HG03571 (cell line): ENCODE results near the gene LIFR.
A peak's percentile ranks its signal among the peaks of the same experiment; 100 is the strongest.

Experiments used
- ATAC-seq: cut with Tn5 transposase; IDR thresholded peaks from one replicate; pipeline ENCODE4 v1.9.1; 2021; ENCODE audit not compliant: unreplicated experiment

Gene LIFR

DNA sequence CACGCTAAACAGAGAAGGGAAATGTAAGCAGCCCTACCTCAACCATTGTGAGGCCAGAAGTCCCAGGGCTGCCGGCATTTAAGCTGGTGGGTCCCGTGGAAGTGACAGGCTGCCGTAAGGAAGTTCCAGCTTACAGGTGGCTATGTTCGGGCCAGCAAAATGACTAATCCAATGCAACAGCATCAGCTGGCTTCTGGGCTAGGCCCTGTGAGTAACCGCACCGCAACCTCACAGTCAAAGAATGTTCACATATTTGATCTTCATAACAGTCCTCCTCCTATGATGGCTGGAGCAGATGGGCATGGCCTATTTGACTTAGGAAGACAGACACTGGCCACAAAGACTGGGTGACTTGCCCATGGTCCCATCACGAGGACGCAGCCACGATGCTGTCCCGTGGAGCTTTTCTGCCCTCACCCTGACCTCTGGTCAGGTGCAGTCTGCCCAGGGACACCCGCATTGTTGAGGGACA is 88.2 kb downstream of the LIFR start:
- no peak for ATAC-seq

DNA sequence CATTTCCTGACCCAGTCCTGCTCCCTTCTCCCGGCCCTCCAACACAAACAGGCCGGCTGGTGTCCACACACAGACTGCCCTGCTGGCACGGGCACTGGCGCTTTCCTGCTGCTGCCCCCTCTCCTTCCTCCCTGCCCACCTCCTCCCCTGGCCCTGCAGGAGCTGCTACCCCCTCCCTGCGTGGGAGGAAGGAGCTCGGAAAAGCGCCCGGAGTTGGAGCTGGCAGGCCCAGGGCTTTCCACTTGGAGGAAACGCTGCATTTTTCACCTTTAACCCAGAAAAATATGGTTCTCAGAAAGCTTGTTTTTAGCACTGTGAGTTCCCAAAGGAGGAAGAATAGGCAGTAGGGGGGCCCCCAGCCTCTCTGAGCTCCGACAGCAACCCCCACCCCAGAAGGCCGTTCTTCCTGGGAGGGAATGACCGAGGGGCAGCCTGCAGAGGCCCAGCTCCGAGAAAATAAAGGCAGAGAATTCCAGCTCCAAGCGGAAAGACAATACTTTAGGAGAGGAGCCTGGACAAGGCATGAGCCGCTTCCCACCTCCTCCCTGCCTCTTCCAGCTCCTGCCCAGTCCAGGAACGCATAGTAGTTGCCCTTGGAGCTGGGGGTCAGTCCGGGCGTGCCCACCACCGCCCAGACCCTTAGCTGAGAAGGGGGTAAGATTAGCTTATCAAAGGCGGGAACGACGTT is 88.9 kb downstream of the LIFR start:
- no peak for ATAC-seq

DNA sequence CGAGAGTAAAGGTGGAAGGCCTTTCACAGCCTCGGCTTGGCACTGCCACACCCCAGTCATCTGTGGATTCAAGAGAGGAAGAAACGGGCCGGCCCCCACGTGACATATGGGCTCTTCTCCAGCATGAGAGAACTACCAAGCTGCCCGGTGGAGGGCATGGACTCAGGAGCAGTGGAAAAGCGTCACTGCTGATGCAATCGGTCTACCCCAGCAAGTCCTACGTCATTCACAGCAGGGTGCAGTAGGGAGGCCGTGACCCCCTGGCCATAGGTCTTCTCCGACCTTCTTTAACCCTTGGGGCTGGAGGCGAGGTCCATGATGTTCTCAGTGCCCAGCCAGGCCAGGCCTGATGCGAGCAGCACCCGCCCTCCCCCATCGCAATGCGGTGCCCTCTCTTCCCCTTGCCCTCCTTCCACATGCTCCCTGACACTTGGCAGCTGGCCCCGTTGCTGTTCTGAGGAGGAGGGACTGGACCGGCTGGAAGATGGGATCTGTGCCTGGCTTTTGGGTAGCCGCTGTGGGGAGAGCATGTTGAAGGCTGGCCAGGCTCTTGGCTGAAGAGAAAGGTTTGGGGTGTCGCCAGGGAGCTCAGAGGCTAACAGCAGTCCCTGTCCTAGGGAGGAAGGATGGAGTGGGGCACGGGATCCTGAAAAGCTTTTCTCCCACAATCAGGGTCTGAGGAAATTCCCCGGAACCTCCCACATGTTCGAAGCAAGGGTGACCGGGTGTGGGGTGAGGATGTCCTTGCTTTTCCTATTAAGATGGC is 89.8 kb downstream of the LIFR start:
- no peak for ATAC-seq

DNA sequence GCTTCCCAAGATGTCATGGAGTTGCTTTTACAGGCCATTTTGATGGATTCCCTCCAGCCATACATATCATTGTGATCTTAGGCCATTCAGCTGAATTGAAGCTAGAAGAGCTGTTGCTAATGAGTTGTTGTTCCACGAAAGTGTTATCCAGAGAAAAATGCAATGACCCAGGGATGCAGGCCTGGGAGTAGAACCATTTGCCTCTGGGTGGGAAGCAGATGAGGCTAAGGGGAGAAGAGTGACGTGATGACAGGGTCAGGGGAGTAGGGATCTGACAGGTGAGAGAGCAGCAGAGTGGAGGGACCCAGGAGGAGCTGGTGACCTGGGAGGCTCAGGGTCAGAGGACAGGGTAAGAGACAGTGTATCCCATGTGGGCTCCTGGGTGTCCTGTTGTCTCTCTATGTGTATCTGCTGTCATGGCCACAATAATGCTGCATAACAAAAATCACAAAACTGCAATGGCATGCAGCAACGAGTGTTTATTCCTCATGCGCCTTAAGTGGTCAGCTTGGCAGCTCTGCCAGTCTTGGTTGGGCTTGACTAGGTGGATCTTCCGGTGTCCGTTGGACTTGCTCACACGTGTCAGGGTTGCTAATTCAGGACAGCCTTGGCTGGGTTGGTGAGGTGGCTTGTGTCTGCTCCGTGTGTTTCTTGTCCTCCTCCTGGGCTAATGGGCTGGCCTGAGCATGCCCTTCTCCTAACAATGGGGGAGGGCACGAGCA is 90.6 kb downstream of the LIFR start:
- ATAC-seq: no peak

DNA sequence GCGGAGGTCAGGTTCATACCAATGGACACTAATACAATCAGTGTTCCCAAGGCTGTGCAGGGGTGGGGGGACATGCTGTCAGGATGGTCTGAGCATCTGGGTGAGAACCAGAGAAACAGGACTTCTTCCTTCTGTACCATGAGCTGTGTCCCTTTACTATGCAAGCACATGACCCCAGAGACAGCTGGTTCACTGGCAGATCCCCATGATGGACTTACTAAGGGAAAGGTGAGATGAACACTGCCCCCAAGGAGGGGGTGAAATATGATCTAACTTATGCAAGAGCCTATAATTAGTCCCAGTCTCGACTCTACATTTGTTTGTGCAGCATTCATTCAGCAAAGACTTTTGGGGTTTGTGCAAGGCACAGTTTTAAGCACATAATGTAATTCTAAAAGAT is 91.4 kb downstream of the LIFR start:
- no peak for ATAC-seq

DNA sequence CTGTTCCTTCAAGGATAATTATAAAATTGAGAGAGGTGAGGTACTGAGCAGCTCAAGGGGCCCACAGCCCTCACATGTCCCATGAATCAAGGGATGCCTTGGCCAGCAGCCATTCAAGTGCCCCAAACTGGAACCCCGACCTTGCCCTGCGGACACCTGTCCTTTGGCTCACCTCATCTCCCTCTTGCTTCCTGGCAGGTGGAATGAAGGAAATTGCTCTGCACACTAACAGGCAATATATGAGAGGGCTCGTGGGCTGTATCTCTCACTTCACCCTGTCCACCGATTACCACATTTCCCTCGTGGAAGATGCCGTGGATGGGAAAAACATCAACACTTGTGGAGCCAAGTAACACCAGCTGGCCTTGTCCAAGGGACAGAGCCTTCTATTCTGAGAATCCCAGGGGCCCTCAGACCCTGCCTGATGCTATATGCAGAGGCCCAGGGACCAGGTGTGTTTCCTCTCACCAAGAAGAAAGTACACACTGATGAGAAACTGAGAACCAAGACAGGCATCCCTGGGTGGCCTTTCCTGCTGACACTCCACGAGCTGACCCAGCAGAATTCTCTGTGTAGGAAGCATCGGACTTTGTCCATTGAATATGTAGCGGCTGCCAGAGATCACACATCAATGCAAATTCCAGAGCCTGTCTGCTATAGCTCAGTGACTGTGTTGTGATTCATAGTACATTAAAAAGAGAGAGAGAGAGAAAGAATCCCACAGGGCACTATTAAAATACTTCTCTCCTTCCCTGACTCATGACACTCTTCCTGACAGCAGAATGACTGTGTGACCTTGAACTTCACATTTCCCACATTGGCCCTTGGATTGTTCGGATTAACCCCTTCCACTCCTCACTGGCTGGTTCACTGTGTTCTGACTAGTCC is 92.6 kb downstream of the LIFR start:
- ATAC-seq: no peak

DNA sequence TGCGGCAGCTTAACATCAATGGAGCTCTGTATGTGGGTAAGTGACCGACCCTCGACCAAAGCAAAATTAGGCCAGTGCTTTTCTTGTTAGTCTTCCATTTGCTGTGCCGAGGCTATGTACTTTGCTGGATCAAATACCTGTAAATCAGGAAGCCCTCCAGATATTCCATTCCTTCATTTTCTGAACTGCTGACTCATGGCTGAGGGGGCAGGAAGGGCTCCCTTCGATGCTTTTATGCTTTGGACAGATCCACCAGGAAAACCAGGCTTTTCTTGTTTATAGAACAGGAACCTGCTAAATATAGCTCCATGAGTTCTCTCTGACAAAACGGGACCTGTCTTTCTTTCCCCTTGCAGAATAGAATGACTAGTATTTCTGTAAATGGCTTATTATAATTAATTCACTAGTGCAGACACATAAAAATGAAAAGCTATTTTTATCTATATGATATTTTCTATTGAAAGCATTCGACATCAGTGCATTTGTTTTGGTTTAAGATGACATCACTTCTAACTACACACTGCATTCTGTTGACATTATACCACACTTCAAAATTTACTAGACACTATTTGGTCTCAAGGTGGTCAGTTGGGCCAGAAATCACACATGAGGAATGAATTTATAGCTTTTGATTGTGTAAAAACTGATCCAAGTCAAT is 93.3 kb downstream of the LIFR start:
- ATAC-seq: no peak

DNA sequence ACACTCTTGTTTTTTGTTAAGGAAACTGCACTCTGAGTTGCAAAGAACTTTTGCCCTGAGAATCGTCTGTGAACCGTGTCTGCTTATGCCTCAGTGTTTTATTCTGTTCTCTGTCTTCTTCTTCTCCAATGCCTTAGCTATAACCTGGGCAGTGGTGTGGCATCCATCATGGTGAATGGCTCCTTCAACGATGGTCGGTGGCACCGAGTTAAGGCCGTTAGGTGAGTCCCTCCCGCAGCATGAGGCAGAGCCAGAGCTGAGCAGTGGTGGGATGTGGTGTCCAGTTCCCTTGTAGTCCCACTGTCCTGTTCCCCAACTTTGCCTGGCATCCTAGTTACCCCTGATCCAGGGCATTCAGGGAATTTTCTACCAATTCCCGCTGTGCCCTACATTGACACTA is 98.3 kb downstream of the LIFR start:
- no peak for ATAC-seq

DNA sequence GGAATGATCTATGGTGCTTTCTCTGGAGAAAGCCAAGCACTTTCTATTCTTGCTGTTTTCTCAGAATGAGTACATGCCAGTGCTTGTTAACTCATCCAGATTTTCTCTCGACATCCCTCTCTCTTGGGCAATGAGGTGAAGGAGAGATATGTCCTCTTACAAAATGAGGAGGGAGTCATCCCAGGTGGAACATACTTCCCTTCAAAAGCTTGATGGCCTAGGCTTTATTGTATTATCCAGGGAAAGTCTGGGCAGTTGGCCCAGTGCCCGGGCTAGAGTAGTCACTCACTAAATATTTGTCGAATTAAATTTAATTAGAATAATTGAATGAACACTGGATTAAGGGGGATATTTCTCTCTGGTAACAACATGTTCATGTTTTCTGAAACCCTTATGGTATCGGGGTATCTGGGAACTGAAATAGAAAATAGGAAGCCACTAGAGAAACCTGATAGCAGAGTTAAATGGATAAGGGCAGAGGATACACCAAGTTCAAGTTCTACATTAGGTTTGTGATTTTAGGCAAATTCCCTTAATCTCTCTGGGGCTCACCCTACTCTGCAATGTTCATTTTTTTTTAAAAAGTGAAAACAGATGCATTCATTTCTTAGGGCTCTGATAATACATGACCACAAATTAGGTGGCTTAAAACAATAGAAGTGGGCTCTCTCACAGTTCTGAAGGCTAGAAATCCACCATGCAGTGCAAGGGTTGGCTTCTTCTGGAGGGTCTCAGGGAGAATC is 99.6 kb downstream of the LIFR start:
- ATAC-seq: no peak

DNA sequence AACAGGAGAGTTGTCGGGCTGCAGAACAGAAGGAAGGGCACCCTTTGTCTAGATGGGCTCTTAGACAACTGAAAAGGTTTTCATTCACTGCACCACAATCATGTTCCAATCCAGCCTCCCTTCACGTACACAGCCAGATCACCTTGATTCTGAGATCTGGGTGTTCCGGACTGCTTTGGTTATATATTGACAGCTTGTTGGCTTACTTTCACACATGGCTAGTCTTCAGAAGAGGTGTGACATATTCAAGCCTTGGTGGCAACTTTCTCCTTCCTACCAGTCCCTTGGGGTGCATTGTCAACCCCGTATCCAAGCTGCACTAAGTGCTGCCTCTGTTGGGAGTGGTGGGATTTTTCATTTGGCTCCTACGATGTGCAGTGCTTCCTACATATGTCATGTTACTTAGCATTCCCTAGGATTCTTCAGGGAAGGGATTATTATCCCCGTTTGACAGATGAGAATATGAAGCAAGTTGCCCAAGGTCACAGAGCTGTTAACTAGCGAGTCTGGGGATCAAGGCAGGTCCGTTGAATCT is 100.6 kb downstream of the LIFR start:
- peak; percentile 71 for ATAC-seq

DNA sequence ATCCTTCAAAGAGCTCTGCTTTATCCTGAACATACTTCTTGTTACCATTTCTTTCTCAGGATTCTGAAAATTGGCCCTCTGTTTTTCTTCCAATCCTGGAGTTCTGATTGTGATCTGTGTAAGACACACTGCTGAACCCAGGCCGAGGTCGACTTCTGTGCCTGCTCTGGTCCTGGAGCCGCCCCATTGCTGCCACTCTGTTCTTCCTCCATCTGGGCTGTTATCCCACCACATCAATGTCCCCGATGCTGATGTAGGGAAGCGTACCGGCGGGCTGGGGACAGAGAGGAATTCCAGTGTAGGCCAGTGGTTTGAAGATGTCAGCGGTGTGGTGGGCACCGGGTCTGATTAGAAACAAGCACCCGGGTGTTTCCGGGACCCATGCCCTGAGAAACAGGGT is 102.5 kb downstream of the LIFR start:
- no peak for ATAC-seq

DNA sequence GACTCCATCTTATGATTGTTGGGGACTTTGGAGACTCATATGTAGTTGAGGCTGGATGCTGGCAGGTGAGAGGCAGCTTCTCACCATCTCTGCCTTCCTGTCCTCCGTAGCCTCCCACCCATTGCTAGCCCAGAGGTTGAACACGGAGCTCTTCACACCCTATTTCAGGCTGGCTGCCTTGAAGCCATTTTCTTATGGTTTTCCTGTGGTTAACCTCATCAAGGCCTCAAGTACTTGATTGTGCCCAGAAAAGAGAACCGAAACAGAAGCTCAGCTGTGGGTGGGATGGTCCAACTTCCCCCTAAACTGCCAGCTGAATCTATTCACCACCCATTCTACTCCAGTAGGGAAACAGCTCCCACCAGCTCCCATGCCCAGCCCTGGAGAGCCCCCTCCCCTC is 102.9 kb downstream of the LIFR start:
- peak; percentile 97 for ATAC-seq

DNA sequence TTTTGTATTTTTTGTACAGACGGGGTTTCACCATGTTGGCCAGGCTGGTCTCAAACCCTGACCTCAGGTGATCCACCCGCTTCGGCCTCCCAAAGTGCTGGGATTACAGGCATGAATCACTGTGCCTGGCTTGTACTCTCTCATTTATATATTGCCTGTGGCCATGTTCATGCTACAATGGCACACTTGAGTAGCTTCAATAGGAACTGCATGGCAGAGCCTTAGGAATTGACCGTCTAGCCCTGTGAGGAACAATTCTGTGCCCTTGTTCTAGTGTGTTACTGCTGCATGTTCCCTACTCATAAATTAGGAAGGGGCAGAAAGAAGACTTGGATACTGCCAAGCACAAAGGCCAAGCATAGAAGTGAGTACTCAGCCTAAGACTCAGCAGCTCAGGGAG is 104.2 kb downstream of the LIFR start:
- ATAC-seq: no peak

DNA sequence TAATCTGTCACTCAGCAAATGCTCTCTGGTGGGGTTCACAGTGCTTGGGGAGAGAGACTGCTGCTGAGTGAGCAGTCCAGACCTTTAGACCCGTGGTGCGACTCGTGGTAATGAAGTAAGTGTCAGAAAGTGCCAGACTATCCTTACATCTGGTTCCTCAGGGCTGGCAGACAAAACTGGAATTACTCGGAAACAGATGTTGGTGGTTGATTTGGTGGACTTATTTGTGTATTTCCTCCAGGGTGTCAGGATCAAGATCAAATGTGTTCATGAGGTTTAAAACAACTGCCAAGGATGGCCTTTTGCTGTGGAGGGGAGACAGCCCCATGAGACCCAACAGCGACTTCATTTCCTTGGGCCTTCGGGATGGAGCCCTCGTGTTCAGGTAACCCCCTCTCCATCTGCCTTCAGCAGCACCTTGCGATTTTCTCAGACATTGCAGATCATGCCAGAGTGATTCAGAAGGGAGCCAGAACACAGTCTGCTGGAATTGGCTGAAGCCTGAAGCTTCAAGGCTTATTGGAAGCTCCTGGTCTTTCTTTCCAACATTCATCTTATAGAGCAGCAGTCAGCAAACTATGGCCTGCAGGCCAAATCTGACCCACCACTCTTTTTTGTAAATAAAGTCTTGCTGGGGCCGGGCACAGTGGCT is 105.2 kb downstream of the LIFR start:
- no peak for ATAC-seq

DNA sequence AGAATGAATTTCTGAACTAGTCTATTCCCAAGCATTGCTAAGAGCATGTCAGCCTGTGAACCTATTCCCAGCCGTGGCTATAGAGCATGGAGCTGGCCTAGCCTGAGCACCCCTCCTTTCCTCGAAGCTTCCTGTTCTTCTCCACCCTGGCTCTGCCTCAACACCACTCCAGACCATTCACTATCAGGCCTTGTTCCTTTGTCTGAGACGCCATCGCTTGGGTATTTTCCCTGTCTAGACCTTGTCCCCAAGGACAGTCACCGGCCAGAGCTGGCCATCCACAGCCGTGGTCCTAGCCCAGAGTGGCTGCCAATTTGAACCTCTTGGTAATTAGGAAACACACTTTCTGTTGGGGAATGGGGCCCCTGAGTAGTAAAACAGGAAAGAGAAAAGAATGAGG is 105.8 kb downstream of the LIFR start:
- ATAC-seq: no peak

DNA sequence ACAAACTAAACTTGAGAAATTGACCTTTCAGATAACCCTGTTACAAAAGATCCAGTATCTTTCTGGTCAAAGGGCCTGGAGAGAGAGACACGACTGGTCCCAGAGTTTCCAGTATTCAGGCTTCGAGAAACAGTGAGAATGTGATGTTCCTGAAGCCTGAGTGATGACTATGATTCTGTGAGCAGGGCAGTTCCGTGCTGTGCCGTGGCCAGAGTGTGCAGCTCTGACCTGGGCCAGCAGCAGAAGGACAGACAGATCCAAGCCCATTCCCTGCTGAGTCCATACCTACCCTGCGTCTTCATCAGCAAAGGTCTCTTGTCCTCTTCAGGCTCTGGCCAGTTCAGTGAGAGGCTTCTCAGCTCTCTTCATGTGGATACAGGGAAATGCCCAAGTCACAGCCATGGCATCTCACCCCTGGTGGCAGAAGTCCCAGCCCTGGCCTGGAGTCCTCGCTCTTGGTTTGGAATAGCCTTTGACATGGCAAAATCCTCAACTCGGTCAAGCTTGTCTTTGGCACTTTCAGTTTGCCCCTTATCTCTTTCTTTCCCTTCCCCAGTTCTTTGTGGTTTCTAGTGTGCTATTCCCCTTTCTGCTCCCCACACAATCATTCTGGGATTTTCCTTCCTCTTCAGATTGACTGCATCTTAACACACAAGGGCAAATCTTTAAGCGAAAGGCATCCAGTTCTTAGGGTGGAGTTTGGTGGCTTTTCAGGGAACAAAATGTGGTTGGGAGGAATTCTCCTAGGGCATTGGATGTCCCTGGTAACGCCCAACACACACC is 107.7 kb downstream of the LIFR start:
- no peak for ATAC-seq

DNA sequence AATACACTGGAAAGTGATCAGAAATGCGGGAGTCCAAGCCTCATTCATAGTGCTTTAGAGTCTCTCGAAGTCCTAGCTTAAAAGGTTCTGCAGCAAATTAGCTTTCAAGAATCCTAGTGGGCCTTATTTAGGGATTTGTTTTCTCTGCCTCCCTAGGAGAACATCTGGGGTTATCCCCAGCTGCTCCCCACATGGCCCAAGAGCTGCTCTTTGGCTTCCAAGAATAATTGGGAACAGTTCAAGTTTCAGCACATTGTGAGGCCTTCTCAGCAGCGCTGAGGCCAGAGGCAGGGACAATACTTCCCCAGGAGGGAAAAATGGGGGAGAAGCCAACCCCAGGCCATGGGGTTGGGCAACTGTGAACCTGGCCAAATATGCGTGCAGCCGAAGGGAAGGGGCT is 108.7 kb downstream of the LIFR start:
- ATAC-seq: no peak

DNA sequence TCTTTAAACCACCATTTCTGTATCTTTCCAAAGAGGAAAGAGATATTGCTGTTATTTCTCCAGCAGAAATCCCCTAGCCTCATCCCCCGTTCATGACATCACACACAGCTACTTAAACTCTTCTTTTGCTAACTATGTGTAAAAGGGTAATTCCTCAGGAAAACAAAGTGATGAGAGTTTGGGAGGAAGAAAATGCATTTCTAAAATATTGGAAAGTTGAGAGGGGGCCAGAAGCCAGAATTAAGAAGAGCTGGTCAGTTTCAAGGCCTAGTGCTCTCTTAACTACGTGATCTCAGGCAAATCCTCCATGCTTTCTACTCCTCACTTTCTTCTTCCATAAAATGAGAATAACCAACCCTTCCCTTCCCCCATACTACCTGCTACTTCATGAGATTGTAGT is 109.4 kb downstream of the LIFR start:
- no peak for ATAC-seq
